Hepatocyte (in vitro differentiated cells): Measurements from ENCODE around the gene BCAS1.

Experiments used
- CTCF ChIP-seq: fragments of 200-600 bp; sonication (generic); IDR thresholded peaks from 2 replicates; pipeline ENCODE4 v1.5.1; 2016; ENCODE audit warnings: antibody characterized with exemption, mild to moderate bottlenecking; ENCODE audit not compliant: poor library complexity
- EZH2 ChIP-seq: fragments of 200-600 bp; sonication (generic); IDR thresholded peaks from 2 replicates; pipeline ENCODE4 v1.6.1; 2016; ENCODE audit warnings: antibody characterized with exemption, mild to moderate bottlenecking, borderline replicate concordance
- EZH2phosphoT487 ChIP-seq: fragments of 200-600 bp; sonication (generic); IDR thresholded peaks from one replicate; pipeline ENCODE4 v1.6.1; 2018; ENCODE audit warnings: antibody characterized with exemption, mild to moderate bottlenecking, low read depth, moderate library complexity; ENCODE audit not compliant: unreplicated experiment, severe bottlenecking

GRCh38 chr20:54108326-54108642 lies 37.9 kb upstream of the BCAS1 start:
- no peak for TF ChIP-seq CTCF
- TF ChIP-seq EZH2phosphoT487 = no peak
- TF ChIP-seq EZH2 = no peak
